Stomach (tissue), 19 donors: ENCODE results near the gene OR13C2. TPM values are rescaled to one million over a fixed set of nuclear protein-coding genes. Genes with fewer than 3 reads are reported as not detected.
"Not testable (repeated sequence)": the region's sequence is repeated elsewhere in the genome, so short reads cannot be mapped to it uniquely, and the experiment has no call there.

ENCODE experiments used
- DNase-seq, 2 donors: peaks; one replicate each; pipeline versions ENCODE4 v3.0.0 to v3.0.0-alpha.2; 2013 to 2019
- H3K27ac ChIP-seq, 5 donors: fragments of 200-600 bp in 4 of 5; sonication (generic) in 4 of 5; one replicate each; pipeline ENCODE4 v1.5.1; 2013 to 2019; ENCODE audit warnings: mild to moderate bottlenecking in 1 of 5, moderate library complexity in 1 of 5
- H3K27me3 ChIP-seq, 3 donors: fragments of 200-600 bp; sonication (generic); one replicate each; pipeline ENCODE4 v1.5.1; 2017 to 2019; ENCODE audit warnings: mixed run types in 1 of 3
- H3K36me3 ChIP-seq, 4 donors: fragments of 200-600 bp; sonication (generic); 1 replicate in 3 of 4; 2 replicates in 1 of 4; pipeline ENCODE4 v1.5.1; 2016 to 2019
- H3K4me1 ChIP-seq, 4 donors: fragments of 200-600 bp; sonication (generic); one replicate each; pipeline ENCODE4 v1.5.1; 2016 to 2019
- H3K4me3 ChIP-seq, 4 donors: fragments of 200-600 bp; sonication (generic) in 3 of 4; one replicate each; pipeline ENCODE4 v1.5.1; 2016 to 2019; ENCODE audit warnings: mild to moderate bottlenecking in 1 of 4
- H3K9me3 ChIP-seq, 4 donors: fragments of 200-600 bp; sonication (generic); one replicate each; pipeline ENCODE4 v1.5.1; 2016 to 2019
- EP300 ChIP-seq: sonication (generic); formaldehyde crosslinking; IDR thresholded peaks from one replicate; pipeline ENCODE4 v1.6.1; 2017; ENCODE audit warnings: antibody characterized with exemption
- POLR2A ChIP-seq, 4 donors: fragments of 450-650 bp; IDR thresholded peaks; one replicate each; pipeline ENCODE4 v1.6.1; 2016; ENCODE audit warnings: antibody characterized with exemption in 4 of 4, control low read depth in 2 of 4, mild to moderate bottlenecking in 1 of 4, moderate library complexity in 1 of 4
- POLR2AphosphoS5 ChIP-seq, 3 donors: sonication (generic); formaldehyde crosslinking; IDR thresholded peaks; one replicate each; pipeline ENCODE4 v1.6.1; 2016; ENCODE audit warnings: antibody characterized with exemption in 3 of 3
- WGBS, 5 donors: extraction: QIAGEN DNeasy Blood & Tissue Kit in 3 of 5; methylation state at CpG; one replicate each; pipeline versions ENCODE4 v1.1.5 to v1.1.7; 2013 to 2018; 5-methylcytosine and 5-hydroxymethylcytosine counted together
- intact Hi-C: fragments of 100-400 bp; cut with DNase I; formaldehyde crosslinking; loops from one replicate; pipeline ENCODE4 v1.15.1; 2023; ENCODE audit warnings: low total_unique reads
- long read RNA-seq, 10 donors: transcript quantifications; one replicate each; lab custom pipeline, GENCODE V29; 2026
- polyA plus RNA-seq, 3 donors: library from polyadenylated mRNA; stranded (reverse); fragments of 200-250 nt; gene quantifications; one replicate each; pipeline ENCODE4 v1.2.3, GENCODE V29; 2013
- total RNA-seq, 5 donors: library from RNA; depleted of rRNA; stranded (reverse); fragments of >200 nt; gene quantifications; one replicate each; pipeline versions ENCODE4 v1.1.0 to v1.2.3, GENCODE V29; 2014 to 2016
- TF ChIP-seq, protein P1 (sequence below), 7 experiments: fragments of 450-650 bp in 4 of 7; fragments of 200-600 bp in 3 of 7; sonication (generic) in 3 of 7; IDR thresholded peaks; one replicate each; pipeline ENCODE4 v1.5.1; 2016 to 2019; ENCODE audit warnings: antibody characterized with exemption in 7 of 7, control low read depth in 2 of 7, mild to moderate bottlenecking in 1 of 7
- donor health status: healthy with polysubstance abuse.
- donor health status: Bipolar disorder and iron deficiency.
- donor health status: healthy.

Gene OR13C2, protein sequence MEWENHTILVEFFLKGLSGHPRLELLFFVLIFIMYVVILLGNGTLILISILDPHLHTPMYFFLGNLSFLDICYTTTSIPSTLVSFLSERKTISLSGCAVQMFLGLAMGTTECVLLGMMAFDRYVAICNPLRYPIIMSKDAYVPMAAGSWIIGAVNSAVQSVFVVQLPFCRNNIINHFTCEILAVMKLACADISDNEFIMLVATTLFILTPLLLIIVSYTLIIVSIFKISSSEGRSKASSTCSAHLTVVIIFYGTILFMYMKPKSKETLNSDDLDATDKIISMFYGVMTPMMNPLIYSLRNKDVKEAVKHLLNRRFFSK
- total RNA-seq, result not detected
- not detected for polyA plus RNA-seq
- long read RNA-seq, donor 1, result 0 reads
- long read RNA-seq, donor 2, result 0 reads
- long read RNA-seq, donor 3, result 0 reads
- long read RNA-seq, donor 4, result 0 reads
- long read RNA-seq, donor 5, result 0 reads
- long read RNA-seq, donor 6, result 0 reads
- long read RNA-seq, donor 7, result 0 reads
- long read RNA-seq, donor 8, result 0 reads
- long read RNA-seq, donor 9, result 0 reads
- long read RNA-seq, donor 10, result 0 reads

DNA sequence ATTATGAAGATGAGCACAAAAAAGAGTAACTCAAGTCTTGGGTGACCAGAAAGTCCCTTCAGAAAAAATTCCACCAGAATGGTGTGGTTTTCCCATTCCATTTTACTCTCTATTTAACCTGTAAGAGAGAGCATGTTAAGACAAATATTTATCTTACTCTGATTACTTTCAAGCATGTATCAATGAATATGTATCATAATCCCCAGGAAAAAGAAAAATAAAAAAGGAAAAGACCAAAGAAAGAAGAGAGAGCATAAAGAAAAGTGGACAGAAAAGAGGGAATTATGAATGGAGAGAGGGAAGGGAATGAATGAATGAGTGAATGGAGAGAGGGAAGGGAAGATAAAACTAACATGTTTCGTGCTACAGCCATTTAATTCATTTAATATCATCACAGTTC, at the start of gene OR13C2:
Gene OR13C2, minus strand, starts transcription at position 101 of the 400 bp plus-strand sequence. Its CDS starts 0 bp downstream, at position 101.
- DNase-seq, H3K27me3 ChIP-seq, intact Hi-C loops, H3K9me3 ChIP-seq, H3K4me1 ChIP-seq, H3K27ac ChIP-seq, H3K4me3 ChIP-seq, H3K36me3 ChIP-seq: not testable (repeated sequence)
- WGBS, 5 donors, result 41 to 69% (median 64%) methylated on average over 1 of the region's 1 CpG

DNA sequence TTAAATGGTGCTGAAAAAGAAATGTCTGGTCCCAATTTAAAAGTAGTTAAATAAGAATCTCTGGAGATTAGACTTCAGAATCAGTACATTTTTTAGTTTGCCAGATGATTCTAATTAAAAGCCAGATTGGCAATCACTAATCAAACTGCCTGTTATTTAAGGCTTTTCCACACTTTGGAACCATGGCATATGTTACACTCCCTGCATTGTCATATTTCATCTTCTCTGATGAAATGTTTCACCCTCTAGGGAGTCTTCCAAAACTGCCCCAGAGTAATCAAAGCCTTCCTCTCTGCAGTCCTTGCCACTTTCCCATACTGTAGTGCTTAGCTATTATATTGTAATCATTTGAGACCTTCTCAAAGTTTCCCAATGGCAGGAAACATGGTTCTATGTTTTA, 30.0 kb upstream of the OR13C2 start:
- H3K27me3 ChIP-seq, result no peaks in the 10 kb centered on the region
- no peaks in the 10 kb centered on the region for H3K36me3 ChIP-seq
- H3K4me1 ChIP-seq, result no peaks in the 10 kb centered on the region
- DNase-seq, result no peak
- H3K27ac ChIP-seq, result no peak overlapping the region
- no peak overlapping the region for H3K4me3 ChIP-seq
- intact Hi-C loops, result no loop called here
- H3K9me3 ChIP-seq, result peaks cover 6 to 45% (median 25%) of the 10 kb centered on the region in 4 donors
- TF ChIP-seq EP300 (no peak), POLR2A (IDR thresholded peaks at IDR 0.05) (no peak), POLR2AphosphoS5 (IDR thresholded peaks at IDR 0.05) (no peak)
- TF ChIP-seq, protein P1, sequence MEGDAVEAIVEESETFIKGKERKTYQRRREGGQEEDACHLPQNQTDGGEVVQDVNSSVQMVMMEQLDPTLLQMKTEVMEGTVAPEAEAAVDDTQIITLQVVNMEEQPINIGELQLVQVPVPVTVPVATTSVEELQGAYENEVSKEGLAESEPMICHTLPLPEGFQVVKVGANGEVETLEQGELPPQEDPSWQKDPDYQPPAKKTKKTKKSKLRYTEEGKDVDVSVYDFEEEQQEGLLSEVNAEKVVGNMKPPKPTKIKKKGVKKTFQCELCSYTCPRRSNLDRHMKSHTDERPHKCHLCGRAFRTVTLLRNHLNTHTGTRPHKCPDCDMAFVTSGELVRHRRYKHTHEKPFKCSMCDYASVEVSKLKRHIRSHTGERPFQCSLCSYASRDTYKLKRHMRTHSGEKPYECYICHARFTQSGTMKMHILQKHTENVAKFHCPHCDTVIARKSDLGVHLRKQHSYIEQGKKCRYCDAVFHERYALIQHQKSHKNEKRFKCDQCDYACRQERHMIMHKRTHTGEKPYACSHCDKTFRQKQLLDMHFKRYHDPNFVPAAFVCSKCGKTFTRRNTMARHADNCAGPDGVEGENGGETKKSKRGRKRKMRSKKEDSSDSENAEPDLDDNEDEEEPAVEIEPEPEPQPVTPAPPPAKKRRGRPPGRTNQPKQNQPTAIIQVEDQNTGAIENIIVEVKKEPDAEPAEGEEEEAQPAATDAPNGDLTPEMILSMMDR (IDR thresholded peaks at IDR 0.05), result no peak

DNA sequence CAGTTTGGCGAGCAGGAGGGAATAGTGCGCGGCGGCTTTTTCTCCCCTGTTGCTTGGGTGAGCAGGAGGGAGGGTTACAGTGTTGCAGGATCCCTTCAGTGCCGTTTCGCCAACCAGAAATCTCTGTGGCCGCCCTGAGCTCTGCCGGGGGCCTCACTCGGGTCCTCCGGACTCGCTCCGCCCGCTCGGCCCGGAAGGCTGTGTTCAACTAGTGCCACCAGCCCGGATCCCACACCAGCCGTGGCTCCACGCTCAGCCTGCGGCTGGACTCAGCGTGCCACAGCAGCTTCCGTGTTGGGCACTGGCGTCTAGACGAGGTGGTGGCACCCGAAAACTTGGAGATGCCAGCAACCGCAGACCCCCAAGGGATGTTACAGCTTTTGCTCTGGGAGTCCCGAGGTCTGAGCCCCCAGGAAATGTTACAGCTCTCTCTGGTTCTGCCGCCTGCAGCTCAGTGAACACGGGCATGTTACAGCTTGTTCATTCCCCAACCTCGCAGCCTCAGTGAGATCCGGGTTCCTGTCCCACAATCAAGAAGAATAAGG, 28.6 kb upstream of the OR13C2 start:
- Histone ChIP-seq H3K4me3 (no peak overlapping the region), H3K27ac (no peak overlapping the region), H3K36me3 (no peaks in the 10 kb centered on the region), H3K9me3 (peaks cover 6 to 38% (median 18%) of the 10 kb centered on the region in 4 donors), H3K27me3 (no peaks in the 10 kb centered on the region), H3K4me1 (no peaks in the 10 kb centered on the region)
- intact Hi-C loops, result no loop called here
- 91 to 96% (median 94%) methylated on average over 20 to 30 of the region's 30 CpGs for WGBS, 5 donors
- TF ChIP-seq EP300 (no peak), POLR2A (IDR thresholded peaks at IDR 0.05) (no peak), POLR2AphosphoS5 (IDR thresholded peaks at IDR 0.05) (no peak)
- TF ChIP-seq, protein P1 (IDR thresholded peaks at IDR 0.05), result no peak
- no peak for DNase-seq

DNA sequence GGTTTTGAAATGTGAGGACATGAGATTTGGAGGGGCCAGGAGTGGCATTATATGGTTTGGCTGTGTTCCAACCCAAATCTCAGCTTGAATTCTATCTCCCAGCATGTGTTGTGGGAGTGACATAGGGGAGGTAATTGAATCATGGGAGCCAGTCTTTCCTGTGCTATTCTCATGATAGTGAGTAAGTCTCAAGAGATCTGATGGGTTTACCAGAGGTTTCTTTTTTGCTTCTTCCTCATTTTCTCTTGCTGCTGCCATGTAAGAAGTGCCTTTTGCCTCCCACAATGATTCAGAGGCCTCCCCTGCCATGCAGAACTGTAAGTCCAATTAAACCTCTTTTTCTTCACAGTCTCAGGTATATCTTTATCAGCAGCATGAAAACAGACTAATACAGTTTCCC, 20.5 kb upstream of the OR13C2 start:
- H3K4me3 ChIP-seq, H3K36me3 ChIP-seq, H3K27ac ChIP-seq, intact Hi-C loops, H3K4me1 ChIP-seq, H3K27me3 ChIP-seq, DNase-seq, H3K9me3 ChIP-seq: not testable (repeated sequence)

DNA sequence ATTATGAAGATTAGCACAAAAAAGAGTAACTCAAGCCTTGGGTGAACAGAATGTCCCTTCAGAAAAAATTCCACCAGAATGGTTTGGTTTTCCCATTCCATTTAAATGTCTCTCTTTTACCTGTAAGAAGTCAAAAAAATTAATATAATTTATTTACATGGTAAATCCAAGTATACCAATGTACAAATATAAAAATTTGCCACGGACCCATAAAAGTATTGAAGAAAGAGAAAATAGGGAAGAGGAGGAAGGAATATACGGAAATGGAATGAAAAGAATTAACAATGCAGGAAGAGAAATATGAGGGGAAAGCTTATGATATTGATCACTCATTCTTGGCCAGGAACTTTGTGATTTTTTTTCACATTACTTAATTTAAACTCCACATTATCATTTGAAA, 12.7 kb upstream of the OR13C2 start, which contains the start of gene OR13C9:
Gene OR13C9, minus strand, starts transcription at position 101 of the 400 bp plus-strand sequence. Its CDS starts 0 bp downstream, at position 101.
- Histone ChIP-seq H3K4me3 (no peak within 1 kb of the TSS), H3K27ac (no peak within 1 kb of the TSS), H3K27me3 (no peaks in the 10 kb centered on the region), H3K36me3 (no peaks in the 10 kb centered on the region), H3K9me3 (peaks cover 0 to 5% (median 0%) of the 10 kb centered on the region in 4 donors), H3K4me1 (no peaks in the 10 kb centered on the region)
- 60 to 80% (median 77%) methylated on average over 2 of the region's 2 CpGs for WGBS, 5 donors
- intact Hi-C loops, result no loop called here
- no peak for DNase-seq
- TF ChIP-seq POLR2A (IDR thresholded peaks at IDR 0.05) (no peak), POLR2AphosphoS5 (IDR thresholded peaks at IDR 0.05) (no peak), EP300 (no peak)
- TF ChIP-seq, protein P1 (IDR thresholded peaks at IDR 0.05), result no peak
